Subcutaneous adipose tissue (tissue), 4 donors: ENCODE data around the gene RBM47. TPM values are rescaled to one million over a fixed set of nuclear protein-coding genes. Genes with fewer than 3 reads are reported as not detected.

Experiments used
- total RNA-seq, 4 donors: library from RNA; depleted of rRNA; stranded (reverse); fragments of >200 nt; gene quantifications; one replicate each; pipeline ENCODE4 v1.1.0, GENCODE V29; 2016
- TF ChIP-seq, protein P1 (sequence below): fragments of 450-650 bp; IDR thresholded peaks from one replicate; pipeline ENCODE4 v1.5.1; 2016; ENCODE audit warnings: low read depth, mild to moderate bottlenecking, control low read depth, antibody characterized with exemption, moderate library complexity

The RBM47 gene
- total RNA-seq, 4 donors from 2014 or later = 29.4 to 84.3 (median 54.7) TPM

DNA sequence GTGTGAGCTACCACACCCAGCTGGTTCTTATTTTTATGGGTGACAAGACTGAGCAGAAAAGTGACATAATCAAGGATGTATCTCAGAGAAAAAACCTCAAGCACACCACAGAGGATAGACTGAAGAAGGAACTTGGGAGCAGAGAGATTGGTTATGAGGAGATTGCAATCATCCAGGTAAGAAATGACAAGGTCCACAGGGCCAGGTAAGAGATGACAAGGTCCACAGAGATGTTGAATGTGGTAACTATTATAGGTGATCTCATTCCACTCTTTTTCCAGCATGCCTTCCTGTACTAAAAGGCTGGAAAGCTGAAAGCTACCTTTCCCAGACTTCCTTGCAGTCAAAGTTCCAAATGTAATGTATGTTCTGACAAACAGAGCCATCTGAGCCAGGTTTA is 15.9 kb upstream of the RBM47 start:
- TF ChIP-seq, protein P1, sequence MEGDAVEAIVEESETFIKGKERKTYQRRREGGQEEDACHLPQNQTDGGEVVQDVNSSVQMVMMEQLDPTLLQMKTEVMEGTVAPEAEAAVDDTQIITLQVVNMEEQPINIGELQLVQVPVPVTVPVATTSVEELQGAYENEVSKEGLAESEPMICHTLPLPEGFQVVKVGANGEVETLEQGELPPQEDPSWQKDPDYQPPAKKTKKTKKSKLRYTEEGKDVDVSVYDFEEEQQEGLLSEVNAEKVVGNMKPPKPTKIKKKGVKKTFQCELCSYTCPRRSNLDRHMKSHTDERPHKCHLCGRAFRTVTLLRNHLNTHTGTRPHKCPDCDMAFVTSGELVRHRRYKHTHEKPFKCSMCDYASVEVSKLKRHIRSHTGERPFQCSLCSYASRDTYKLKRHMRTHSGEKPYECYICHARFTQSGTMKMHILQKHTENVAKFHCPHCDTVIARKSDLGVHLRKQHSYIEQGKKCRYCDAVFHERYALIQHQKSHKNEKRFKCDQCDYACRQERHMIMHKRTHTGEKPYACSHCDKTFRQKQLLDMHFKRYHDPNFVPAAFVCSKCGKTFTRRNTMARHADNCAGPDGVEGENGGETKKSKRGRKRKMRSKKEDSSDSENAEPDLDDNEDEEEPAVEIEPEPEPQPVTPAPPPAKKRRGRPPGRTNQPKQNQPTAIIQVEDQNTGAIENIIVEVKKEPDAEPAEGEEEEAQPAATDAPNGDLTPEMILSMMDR = no peak

- TF ChIP-seq, protein P1 = no peak
These were observed 2.4 kb upstream of the RBM47 start for GRCh38 chr4:40632080-40632479.

DNA sequence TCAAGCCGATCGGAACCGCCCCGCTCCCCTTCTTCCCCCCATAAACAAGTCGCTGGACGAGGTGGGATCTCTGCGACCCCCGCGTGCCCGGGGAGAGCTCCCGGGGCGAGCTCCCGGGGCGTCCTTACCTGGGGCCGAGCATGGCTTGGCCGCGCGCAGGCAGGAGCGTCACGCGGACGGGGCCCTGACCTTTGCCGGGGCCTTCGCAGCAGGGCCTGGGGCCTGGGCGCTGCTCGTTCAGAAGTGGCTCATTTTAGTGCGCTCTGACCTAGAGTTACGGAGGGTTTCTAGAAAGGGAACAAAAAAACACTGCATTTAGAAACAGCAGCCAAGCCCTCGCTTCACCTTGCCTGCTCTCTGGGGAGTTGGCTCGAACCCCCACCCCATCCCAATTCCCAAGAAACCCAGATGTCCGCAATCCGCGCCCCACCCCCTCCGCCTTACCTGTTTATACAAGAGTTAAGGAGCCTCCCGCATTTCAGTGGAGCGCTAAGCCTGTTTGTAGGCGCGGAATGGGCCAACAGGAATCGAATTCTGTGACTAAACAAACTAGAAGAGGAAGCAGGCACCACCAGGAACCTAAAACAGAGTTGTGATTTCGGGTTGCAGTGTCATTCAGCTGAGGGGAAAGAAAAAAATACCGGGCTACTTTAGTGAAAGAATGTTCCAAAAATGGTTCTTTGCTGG is 814 bp upstream of the RBM47 start:
- TF ChIP-seq, protein P1 = no peak

DNA sequence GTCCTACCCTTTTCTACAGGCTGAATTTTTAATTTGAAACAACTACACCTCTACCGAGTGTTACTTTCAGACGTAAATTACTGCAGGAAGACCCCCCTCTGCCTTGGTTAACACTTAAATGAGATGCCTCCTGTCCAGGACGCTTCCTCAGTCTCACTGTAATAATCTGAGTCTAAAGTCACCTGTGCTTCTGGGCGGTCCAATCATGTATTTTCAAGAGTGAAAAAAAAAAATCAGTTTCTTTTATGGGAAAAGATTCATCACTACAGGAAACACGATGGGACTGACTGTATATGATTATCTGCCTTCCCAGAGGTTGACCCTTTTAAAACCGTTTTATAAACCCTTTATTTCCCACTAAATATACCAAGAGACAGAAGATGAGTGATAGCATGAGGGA is 776 bp downstream of the RBM47 start:
- TF ChIP-seq, protein P1 = no peak

GRCh38 chr4:40627540-40627939 is 2.1 kb downstream of the RBM47 start:
- TF ChIP-seq, protein P1 = no peak

GRCh38 chr4:40626183-40626990 is 3.3 kb downstream of the RBM47 start:
- TF ChIP-seq, protein P1 = no peak

DNA sequence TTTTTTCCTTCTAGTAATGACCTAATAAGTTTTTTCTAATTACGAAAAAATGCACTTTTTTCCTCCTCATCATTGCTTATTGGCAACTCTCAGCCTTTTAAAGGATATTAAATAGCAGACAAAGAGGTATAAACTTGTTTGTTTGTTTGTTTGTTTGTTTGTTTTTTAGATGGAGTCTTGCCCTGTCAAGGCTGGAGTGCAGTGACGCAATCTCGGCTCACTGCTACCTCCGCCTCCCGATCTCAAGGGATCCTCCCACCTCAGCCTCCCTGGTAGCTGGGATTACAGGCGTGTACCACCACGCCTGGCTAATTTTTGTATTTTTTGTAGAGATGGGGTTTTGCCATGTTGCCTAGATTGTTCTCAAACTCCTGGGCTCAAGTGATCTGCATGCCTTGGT is 6.0 kb downstream of the RBM47 start:
- TF ChIP-seq, protein P1 = no peak
